ENCODE data around the gene PSEN1. TPM values are rescaled to one million over a fixed set of nuclear protein-coding genes. Genes with fewer than 3 reads are reported as not detected.

PSEN1 gene
- total and polyA plus RNA-seq, 2 donors, result 28.7 to 47.8 TPM

Small RNAs within 50 kb of the gene (small RNA-seq; reads per million reads assigned to genes)
- not detected for gene AC004858.1
- not detected for gene RNU6-419P

Other genes with a start within 250 kb of the PSEN1 start
- gene DPF3, start 242.4 kb upstream of the PSEN1 start, total RNA-seq, result 2.2 TPM
- gene DPF3, start 242.4 kb upstream of the PSEN1 start, polyA plus RNA-seq, result 0.71 TPM
- 5.9 TPM for gene DCAF4, start 210.0 kb upstream of the PSEN1 start, total RNA-seq
- 16.6 TPM for gene DCAF4, start 210.0 kb upstream of the PSEN1 start, polyA plus RNA-seq
- 11.9 TPM for gene ZFYVE1, start 109.4 kb upstream of the PSEN1 start, total RNA-seq
- gene ZFYVE1, start 109.4 kb upstream of the PSEN1 start, polyA plus RNA-seq, result 14.3 TPM
- gene RBM25, start 78.0 kb upstream of the PSEN1 start, total RNA-seq, result 96.8 TPM
- gene RBM25, start 78.0 kb upstream of the PSEN1 start, polyA plus RNA-seq, result 28.6 TPM
- gene PAPLN, start 101.0 kb downstream of the PSEN1 start, total RNA-seq, result 4.8 TPM
- 5.6 TPM for gene PAPLN, start 101.0 kb downstream of the PSEN1 start, polyA plus RNA-seq

All from urinary bladder (tissue), 2 donors.